Suppressor macrophage treated with lipopolysaccharide for 1 hour (primary cell): ENCODE results near the gene RBPJL.
A peak's percentile ranks its signal among the peaks of the same experiment; 100 is the strongest.

ENCODE experiments used
- DNase-seq, 3 donors: peaks; one replicate each; pipeline ENCODE4 v3.0.0-alpha.2; 2020 to 2022

RBPJL gene

GRCh38 chr20:45318948-45319347 lies 12.3 kb downstream of the RBPJL start:
- no peak for DNase-seq

- DNase-seq = peak in 2 of 3 donors; percentile 56 to 66
Measured at GRCh38 chr20:45320948-45321595, 14.4 kb downstream of the RBPJL start.

DNA sequence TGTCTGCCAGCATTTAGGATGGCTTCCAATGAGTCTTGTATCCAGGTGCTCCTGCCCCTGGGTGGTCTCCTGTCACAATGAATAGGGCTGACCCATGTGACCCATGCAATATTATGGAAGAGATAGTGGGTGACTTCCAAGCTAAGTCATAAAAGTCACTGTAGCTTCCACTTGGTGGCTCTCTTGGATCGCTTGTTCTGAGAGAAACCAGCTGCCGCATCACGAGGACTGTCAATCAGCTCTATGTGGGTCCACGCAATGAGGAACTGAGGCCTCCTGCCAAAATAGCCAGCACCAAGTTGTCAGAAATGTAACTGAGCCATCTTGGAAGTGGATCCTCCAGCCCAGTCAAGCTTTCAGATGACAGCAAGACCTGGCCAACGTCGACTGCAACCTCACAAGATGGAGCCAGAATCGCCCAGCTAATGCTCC lies 16.3 kb downstream of the RBPJL start:
- peak; percentile 86 to 91 (median 88) for DNase-seq

DNA sequence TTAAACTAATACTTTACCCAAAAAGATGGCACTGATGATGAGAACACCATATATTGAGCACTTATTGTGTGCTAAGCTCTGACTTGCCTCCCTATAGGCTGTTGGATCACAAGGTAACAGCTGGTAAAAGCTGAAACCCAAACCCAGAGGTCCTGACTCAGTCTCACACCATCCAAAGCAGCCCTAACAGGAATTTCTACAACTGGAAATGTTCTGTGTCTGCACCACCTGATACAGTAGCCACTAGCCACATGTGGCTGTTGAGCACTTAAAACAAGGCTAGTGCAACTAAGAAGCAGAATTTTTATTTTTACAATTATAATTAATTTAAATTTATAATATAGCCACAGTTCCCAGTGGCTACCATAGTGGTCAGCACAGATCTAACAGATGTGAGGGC lies 17.1 kb downstream of the RBPJL start:
- DNase-seq = peak in 1 of 3 donors; percentile 56

- peak in 1 of 3 donors; percentile 7 for DNase-seq
Measured at GRCh38 chr20:45325371-45325770, 18.7 kb downstream of the RBPJL start.

DNA sequence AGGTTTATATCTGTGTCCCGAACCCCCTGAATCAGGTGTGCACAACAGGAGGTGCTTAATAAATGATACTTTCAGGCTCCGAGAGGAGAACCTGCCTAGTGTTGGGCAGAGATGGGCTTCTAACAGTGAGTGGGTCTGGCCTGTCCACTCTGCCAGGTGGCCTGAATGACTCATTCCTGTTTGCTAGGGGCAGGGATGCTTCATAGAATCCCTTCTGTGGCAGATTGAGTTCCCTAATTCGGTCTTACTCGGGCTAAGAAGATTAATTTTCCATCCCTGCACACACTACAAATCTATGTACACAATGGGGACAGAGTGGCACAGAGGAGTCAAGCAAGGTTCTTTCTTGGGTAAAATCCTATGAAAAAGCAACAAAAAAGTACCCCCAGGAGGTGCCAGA lies 21.8 kb downstream of the RBPJL start:
- DNase-seq = peak in 1 of 3 donors; percentile 14

- DNase-seq = peak in 1 of 3 donors; percentile 27
Measured at GRCh38 chr20:45329497-45330319, 23.1 kb downstream of the RBPJL start.

DNA sequence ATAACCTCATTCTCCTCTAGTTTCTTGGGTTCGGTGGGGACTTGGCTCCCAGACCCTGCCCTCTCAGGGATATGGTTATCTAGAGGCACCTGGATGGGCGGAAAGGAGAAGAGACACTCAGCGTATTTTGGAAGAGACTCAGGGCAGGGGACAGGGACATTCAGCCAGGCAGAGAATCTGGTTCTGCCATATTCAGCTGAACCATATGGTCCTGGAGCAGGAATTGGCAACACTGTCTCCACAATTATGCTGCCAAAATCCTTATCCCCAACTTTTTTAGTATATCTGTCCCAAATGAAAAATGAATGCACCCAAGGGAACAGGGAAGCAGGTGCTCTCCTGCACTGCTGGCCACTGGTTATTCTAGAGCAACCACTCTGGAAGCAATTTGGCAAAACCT lies 23.8 kb downstream of the RBPJL start:
- no peak for DNase-seq

GRCh38 chr20:45336530-45337366 lies 30.1 kb downstream of the RBPJL start:
- DNase-seq = peak in 1 of 3 donors; percentile 44

DNA sequence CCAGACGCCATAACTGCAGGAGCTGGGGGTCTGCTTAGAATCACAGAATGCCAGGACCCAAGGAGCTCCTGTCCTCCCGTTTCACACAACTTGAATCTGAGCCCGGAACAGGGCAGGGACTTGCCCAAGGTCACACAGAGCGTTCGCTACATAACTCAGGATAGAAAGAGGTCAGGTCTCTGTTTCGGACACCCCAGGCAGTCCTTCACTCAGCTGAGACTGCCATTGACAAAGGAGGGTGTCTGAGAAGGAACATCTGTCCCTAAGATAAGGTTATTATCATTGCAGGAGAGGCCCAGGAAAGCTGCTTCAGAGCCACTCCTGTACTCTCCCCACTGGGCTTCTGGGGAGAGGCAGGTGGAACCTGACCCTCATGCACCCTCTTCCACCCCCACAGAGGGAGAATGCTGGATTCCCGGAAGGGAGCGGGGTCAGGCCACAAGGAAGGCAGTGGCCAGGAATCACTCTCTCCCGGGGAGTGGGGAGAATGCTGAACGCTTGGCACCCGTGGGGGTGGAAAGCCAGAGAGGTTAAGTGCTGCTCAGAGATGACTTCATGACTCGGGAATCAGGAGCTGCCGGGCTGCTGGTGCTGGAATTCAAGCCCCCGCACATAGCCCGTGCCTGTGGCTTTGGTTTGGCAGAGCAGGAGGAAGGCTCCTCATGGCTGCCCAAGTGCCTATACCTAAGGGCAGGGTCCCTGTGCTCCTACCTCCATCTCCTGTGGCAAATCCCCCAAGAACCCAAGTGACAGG lies 30.9 kb downstream of the RBPJL start:
- peak in 1 of 3 donors; percentile 6 for DNase-seq

DNA sequence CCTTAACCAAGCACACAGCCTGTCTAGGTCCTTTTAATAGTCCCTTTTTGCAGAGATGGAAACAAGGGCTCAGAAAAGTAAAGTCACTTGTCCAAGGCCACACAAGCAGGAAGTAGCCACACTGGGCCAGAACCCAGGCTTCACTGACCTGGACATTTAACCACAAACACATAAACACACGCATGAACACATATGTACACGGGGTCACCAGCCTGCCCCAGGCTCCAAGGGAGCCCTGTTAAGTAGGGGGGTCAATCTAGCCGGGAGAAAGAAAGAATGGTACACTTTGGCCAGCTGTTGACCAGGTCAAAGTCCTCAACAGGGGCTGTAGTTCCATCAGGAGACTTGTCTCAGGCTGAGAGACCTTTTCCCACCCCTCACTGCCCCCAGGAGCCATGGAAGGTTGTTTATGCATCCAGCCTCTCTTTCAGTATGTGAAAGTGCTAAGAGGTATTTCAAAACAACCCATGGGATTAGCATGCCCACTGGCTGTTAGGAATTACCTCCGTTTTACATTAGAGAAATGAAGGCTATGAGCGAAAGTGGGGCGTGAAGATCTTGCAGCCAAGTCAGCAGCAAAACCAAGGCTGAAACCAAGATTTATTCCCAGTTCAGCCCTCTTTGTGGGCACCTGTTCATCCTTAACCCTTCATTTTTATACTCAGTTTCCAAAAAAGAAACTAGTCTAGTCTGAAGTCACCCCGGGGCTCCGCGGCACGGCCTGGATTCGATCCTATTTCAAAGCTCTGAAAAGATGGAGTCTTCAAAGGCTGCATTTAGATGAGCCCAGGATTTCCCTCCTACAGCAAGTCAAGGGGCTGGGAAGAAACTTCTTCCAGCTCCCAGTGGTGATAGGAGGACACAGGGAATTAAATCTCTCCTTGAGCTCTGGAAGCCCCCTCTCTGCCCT lies 31.7 kb downstream of the RBPJL start:
- peak in 1 of 3 donors; percentile 4 for DNase-seq

DNA sequence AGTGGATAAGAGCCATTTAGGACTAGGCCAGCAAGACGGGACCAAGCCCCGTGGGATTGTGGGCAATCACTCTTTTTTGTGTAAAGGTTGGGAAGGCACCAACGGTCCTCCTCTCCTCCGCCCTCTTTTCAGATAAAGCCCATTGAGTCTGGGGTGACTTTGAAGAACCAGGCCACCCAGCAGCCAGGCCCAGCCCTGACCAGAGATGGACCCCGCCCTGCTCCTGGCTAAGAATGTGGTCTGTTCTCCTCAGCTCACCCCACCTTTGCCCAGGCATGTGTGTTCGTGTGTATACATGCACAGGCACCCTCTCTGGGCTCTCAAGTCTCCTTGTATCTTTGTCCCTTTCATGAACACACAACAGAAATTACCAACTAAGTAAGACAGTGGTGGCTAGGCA lies 32.4 kb downstream of the RBPJL start:
- DNase-seq = no peak

- no peak for DNase-seq
Measured at GRCh38 chr20:45339799-45340198, 33.2 kb downstream of the RBPJL start.

- DNase-seq = peak in 1 of 3 donors; percentile 20
Measured at GRCh38 chr20:45340236-45340847, 33.7 kb downstream of the RBPJL start.

DNA sequence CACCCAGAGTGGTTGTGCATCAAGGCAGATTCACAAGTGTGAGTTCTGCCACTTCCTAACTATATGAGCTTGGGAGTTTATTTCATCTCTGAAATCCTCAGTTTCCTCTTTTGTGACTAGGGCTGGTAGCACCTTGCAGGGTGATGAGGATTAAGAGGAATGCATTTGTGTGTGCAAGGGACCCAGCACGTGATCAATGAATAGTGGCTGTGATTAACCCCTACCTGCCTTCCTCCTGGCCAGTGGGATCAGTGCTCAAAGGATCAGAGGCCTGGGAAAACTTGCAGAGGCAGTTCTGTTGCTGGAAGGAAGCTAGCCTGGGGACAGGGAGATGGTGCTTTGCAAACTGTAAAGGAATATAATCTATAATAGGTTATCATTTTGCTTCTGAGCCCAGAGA lies 34.3 kb downstream of the RBPJL start:
- DNase-seq = peak in 1 of 3 donors; percentile 2

DNA sequence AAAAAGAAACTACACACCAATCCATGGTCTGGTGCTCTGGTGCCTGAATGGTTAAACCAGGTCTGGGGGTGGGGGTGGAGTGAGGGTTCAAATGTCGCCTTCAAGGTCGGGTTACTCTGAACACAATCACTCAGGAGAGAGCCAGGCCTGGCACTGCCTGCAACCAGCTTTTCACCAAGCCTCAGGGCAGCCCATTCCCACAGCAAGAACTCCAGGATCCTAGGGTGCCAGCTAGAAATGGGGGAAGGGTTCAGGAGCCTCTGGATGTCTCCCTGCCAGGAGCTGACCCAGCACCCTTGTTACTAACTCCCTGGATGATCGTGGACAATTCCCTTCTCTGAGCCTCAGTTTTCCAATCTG lies 34.9 kb downstream of the RBPJL start:
- DNase-seq = no peak

- DNase-seq = peak in 1 of 3 donors; percentile 8
Measured at GRCh38 chr20:45341939-45342854, 35.6 kb downstream of the RBPJL start.

DNA sequence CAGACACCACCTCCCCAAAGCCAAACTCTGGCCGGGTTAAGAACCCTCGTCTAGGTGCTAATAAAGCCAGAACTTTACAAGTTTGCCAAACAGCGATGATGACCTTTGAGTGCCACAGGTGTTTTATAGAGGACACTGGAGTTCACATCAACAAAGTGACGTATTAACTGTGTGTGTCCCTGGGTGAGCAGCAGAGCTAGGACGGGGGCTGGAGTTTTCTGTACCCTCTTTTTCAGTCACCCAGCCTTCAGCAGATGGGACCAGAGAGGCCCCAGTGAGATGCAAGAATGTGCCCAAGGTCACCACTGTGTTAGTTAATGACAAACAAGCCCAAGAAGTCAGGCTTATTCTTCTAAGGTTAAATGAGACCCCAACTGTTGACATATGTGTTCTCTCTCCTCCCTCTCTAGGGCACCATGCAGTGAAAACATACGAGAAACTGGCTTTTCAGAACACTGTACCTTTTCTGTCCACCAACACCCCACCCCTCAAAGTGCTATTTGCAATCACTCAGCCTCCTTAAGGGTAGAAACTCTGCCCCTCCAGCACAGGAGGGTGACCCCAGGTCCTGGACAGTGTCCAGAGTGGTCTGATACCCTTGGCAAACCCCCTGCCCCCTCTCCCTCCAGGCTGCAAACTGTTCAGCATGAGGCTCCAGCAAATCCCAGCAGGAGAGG lies 36.4 kb downstream of the RBPJL start:
- DNase-seq = peak in 1 of 3 donors; percentile 4

- no peak for DNase-seq
Measured at GRCh38 chr20:45343532-45344167, 37.0 kb downstream of the RBPJL start.
